ENCODE results near the gene OR52E4. TPM values are rescaled to one million over a fixed set of nuclear protein-coding genes. Genes with fewer than 3 reads are reported as not detected.

Gene OR52E4
- total RNA-seq, 1 experiment from 2014 or later, result not detected

DNA sequence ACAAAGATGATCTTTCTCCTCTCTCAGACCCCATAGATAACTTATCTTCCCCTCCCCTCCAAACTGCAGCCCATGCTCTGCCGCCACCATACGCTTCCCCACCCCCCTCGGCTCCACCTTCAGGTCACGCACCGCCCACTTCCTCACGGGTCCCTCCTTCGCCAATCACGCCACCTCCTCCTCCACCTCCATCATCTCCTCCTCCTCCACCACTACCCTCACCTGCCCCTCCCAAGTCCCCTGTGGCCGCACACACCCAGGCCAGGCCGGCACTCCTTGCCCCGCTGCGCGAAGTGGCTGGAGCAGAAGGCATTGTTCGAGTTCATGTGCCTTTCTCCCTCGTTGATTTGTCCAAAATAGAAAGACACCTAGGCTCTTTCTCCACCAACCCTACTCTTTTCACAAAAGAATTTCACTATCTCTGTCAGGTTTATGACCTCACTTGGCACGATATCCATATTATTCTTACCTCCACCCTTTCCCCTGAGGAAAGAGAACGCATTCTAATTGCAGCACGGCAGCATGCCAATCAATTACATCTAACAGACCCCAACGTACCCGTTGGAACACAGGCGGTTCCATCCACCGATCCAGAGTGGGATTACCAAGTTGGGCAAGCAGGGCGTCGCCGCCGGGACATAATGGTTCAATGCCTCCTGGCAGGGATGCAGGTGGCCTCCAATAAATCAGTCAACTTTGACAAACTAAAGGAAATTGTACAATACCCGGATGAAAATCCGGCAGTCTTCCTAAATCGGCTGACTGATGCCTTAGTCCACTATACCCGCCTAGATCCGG lies 49.3 kb downstream of the OR52E4 start:
- no peak for DNase-seq (ENCODE audit: low spot score)

GRCh38 chr11:5930614-5931013 lies 50.2 kb downstream of the OR52E4 start:
- DNase-seq (ENCODE audit: low spot score), result no peak

- no peak for DNase-seq (ENCODE audit: low spot score)
Measured at GRCh38 chr11:5931061-5931460, 50.6 kb downstream of the OR52E4 start.

DNA sequence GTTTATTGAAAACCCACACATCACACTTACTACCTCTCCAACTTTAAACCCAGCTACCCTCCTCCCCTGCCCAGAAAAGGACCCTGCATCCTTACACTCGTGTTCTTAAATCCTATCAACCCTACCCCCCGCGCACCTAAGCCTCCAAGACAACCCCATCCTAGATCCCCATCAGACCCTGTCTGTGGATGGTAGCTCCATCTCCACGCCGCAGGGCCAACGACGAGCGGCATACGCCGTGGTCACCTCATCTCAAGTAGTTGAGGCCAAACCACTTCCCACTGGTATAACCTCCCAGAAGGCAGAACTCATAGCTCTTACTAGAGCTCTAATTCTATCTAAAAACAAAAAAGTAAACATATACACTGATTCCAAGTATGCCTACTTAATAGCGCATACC lies 52.2 kb downstream of the OR52E4 start:
- DNase-seq (ENCODE audit: low spot score), result no peak

DNA sequence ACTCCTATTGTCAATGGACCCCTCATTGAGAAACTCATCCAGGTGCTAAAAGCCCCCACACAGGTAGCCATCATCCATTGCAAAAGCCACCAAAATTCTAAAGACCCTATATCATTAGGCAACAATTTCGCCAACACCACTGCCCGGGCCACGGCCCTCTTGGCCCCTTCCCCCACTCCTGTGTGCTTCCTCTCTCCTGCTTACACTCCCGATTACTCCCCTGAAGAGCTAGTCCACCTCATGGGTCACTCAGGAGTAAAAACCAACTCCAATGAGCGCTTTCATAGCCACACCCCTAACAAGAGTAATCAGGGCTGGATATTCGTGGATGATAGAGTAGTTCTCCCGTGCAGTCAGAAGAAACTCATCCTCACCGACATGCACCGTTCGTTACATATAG lies 52.7 kb downstream of the OR52E4 start:
- no peak for DNase-seq (ENCODE audit: low spot score)

Other genes starting within 250 kb of the OR52E4 start
- gene TRIM5, start 195.6 kb upstream of the OR52E4 start, total RNA-seq (2014; rRNA removed; shearing (Covaris generic)), result 36.5 and 38.1 TPM in 2 replicates
- gene TRIM22, start 190.8 kb upstream of the OR52E4 start, total RNA-seq (2014; rRNA removed; shearing (Covaris generic)), result 62.8 and 69.6 TPM in 2 replicates
- not detected in 2 replicates for gene OR56B1, start 144.2 kb upstream of the OR52E4 start, total RNA-seq (2014; rRNA removed; shearing (Covaris generic))
- gene OR52N4, start 126.4 kb upstream of the OR52E4 start, total RNA-seq (2014; rRNA removed; shearing (Covaris generic)), result not detected in 2 replicates
- gene OR52N5, start 97.3 kb upstream of the OR52E4 start, total RNA-seq (2014; rRNA removed; shearing (Covaris generic)), result not detected in 2 replicates
- gene OR52N1, start 89.4 kb upstream of the OR52E4 start, total RNA-seq (2014; rRNA removed; shearing (Covaris generic)), result not detected in 2 replicates
- not detected in 2 replicates for gene OR52N2, start 71.7 kb upstream of the OR52E4 start, total RNA-seq (2014; rRNA removed; shearing (Covaris generic))
- not detected in 2 replicates for gene OR52E6, start 38.7 kb upstream of the OR52E4 start, total RNA-seq (2014; rRNA removed; shearing (Covaris generic))
- not detected in 2 replicates for gene OR52E8, start 22.9 kb upstream of the OR52E4 start, total RNA-seq (2014; rRNA removed; shearing (Covaris generic))
- gene OR52E5, start 12.6 kb downstream of the OR52E4 start, total RNA-seq (2014; rRNA removed; shearing (Covaris generic)), result not detected in 2 replicates
- not detected in 2 replicates for gene OR56A3, start 61.6 kb downstream of the OR52E4 start, total RNA-seq (2014; rRNA removed; shearing (Covaris generic))
- not detected in 2 replicates for gene OR56A5, start 87.9 kb downstream of the OR52E4 start, total RNA-seq (2014; rRNA removed; shearing (Covaris generic))
- not detected in 2 replicates for gene OR52L1, start 106.4 kb downstream of the OR52E4 start, total RNA-seq (2014; rRNA removed; shearing (Covaris generic))
- gene OR56A4, start 126.3 kb downstream of the OR52E4 start, total RNA-seq (2014; rRNA removed; shearing (Covaris generic)), result not detected in 2 replicates
- 0.04 TPM in 1 of 2 replicates, not detected in the other for gene OR56A1, start 150.1 kb downstream of the OR52E4 start, total RNA-seq (2014; rRNA removed; shearing (Covaris generic))
- not detected in 2 replicates for gene OR56B4, start 227.1 kb downstream of the OR52E4 start, total RNA-seq (2014; rRNA removed; shearing (Covaris generic))